ENCODE results near the gene CCDC60.

Gene CCDC60

GRCh38 chr12:119294211-119294610, 40.3 kb upstream of the CCDC60 start:
- Histone ChIP-seq H4K20me1 (ENCODE audit: insufficient read depth, low read length) (no peaks in the 10 kb centered on the region), H3K27ac (ENCODE audit: low read length) (no peak overlapping the region), H3K4me3 (ENCODE audit: low read length) (no peak overlapping the region), H3K9me2 (replicated peaks; ENCODE audit: insufficient read depth, low read length) (no peaks in the 10 kb centered on the region), H2AFZ (ENCODE audit: low read length) (no peak overlapping the region), H3F3A (ENCODE audit: insufficient read depth, low read length) (no peaks in the 10 kb centered on the region), H3K9ac (ENCODE audit: low read length) (no peak overlapping the region), H3K4me2 (ENCODE audit: low read depth, low read length) (no peak overlapping the region), H3K36me3 (replicated peaks; ENCODE audit: insufficient read depth, low read length) (no peaks in the 10 kb centered on the region), H3K4me1 (ENCODE audit: low read length) (no peaks in the 10 kb centered on the region), H3K9me3 (replicated peaks; ENCODE audit: insufficient read depth, low read length) (no peaks in the 10 kb centered on the region), H3K79me2 (ENCODE audit: low read length) (no peaks in the 10 kb centered on the region), H3K27me3 (replicated peaks; ENCODE audit: insufficient read depth, low read length) (no peaks in the 10 kb centered on the region)
- no peak for DNase-seq
- no peak for TF ChIP-seq EZH2phosphoT487 (IDR thresholded peaks at IDR 0.05; ENCODE audit: low read length)

GRCh38 chr12:119296535-119296934, 38.0 kb upstream of the CCDC60 start:
- H3K27ac ChIP-seq (ENCODE audit: low read length) = no peak overlapping the region
- DNase-seq = no peak
- H3F3A ChIP-seq (ENCODE audit: insufficient read depth, low read length) = no peaks in the 10 kb centered on the region
- H3K4me1 ChIP-seq (ENCODE audit: low read length) = no peaks in the 10 kb centered on the region
- no peak overlapping the region for H3K4me3 ChIP-seq (ENCODE audit: low read length)
- H3K9me3 ChIP-seq (replicated peaks; ENCODE audit: insufficient read depth, low read length) = no peaks in the 10 kb centered on the region
- H3K9me2 ChIP-seq (replicated peaks; ENCODE audit: insufficient read depth, low read length) = no peaks in the 10 kb centered on the region
- no peaks in the 10 kb centered on the region for H3K27me3 ChIP-seq (replicated peaks; ENCODE audit: insufficient read depth, low read length)
- H4K20me1 ChIP-seq (ENCODE audit: insufficient read depth, low read length) = no peaks in the 10 kb centered on the region
- H2AFZ ChIP-seq (ENCODE audit: low read length) = no peak overlapping the region
- no peak overlapping the region for H3K9ac ChIP-seq (ENCODE audit: low read length)
- no peak for TF ChIP-seq CTCF (IDR thresholded peaks at IDR 0.05; ENCODE audit: low read length)
- H3K79me2 ChIP-seq (ENCODE audit: low read length) = no peaks in the 10 kb centered on the region
- H3K36me3 ChIP-seq (replicated peaks; ENCODE audit: insufficient read depth, low read length) = no peaks in the 10 kb centered on the region
- no peak overlapping the region for H3K4me2 ChIP-seq (ENCODE audit: low read depth, low read length)

GRCh38 chr12:119299130-119299529, 35.4 kb upstream of the CCDC60 start:
- Histone ChIP-seq H3K4me2 (ENCODE audit: low read depth, low read length) (no peak overlapping the region), H3F3A (ENCODE audit: insufficient read depth, low read length) (no peaks in the 10 kb centered on the region), H3K79me2 (ENCODE audit: low read length) (no peaks in the 10 kb centered on the region), H3K9me3 (replicated peaks; ENCODE audit: insufficient read depth, low read length) (no peaks in the 10 kb centered on the region), H3K36me3 (replicated peaks; ENCODE audit: insufficient read depth, low read length) (no peaks in the 10 kb centered on the region), H3K4me1 (ENCODE audit: low read length) (no peaks in the 10 kb centered on the region), H3K27me3 (replicated peaks; ENCODE audit: insufficient read depth, low read length) (no peaks in the 10 kb centered on the region), H3K9ac (ENCODE audit: low read length) (no peak overlapping the region), H3K4me3 (ENCODE audit: low read length) (no peak overlapping the region), H3K9me2 (replicated peaks; ENCODE audit: insufficient read depth, low read length) (no peaks in the 10 kb centered on the region), H2AFZ (ENCODE audit: low read length) (no peak overlapping the region), H3K27ac (ENCODE audit: low read length) (no peak overlapping the region), H4K20me1 (ENCODE audit: insufficient read depth, low read length) (no peaks in the 10 kb centered on the region)
- TF ChIP-seq EZH2 (optimal IDR thresholded peaks at IDR 0.05; ENCODE audit: low read depth, low read length) (no peak), EZH2phosphoT487 (IDR thresholded peaks at IDR 0.05; ENCODE audit: low read length) (no peak), CTCF (IDR thresholded peaks at IDR 0.05; ENCODE audit: low read length) (no peak)
- no peak for DNase-seq

- H3K27me3 ChIP-seq (replicated peaks; ENCODE audit: insufficient read depth, low read length) = no peaks in the 10 kb centered on the region
- H4K20me1 ChIP-seq (ENCODE audit: insufficient read depth, low read length) = no peaks in the 10 kb centered on the region
- H3K27ac ChIP-seq (ENCODE audit: low read length) = no peak overlapping the region
- no peaks in the 10 kb centered on the region for H3K9me3 ChIP-seq (replicated peaks; ENCODE audit: insufficient read depth, low read length)
- no peak overlapping the region for H3K9ac ChIP-seq (ENCODE audit: low read length)
- H3K4me3 ChIP-seq (ENCODE audit: low read length) = no peak overlapping the region
- no peaks in the 10 kb centered on the region for H3K36me3 ChIP-seq (replicated peaks; ENCODE audit: insufficient read depth, low read length)
- no peak for TF ChIP-seq EZH2 (optimal IDR thresholded peaks at IDR 0.05; ENCODE audit: low read depth, low read length)
- TF ChIP-seq CTCF (IDR thresholded peaks at IDR 0.05; ENCODE audit: low read length) = no peak
- TF ChIP-seq EZH2phosphoT487 (IDR thresholded peaks at IDR 0.05; ENCODE audit: low read length) = no peak
- no peak overlapping the region for H3K4me2 ChIP-seq (ENCODE audit: low read depth, low read length)
- DNase-seq = no peak
- no peaks in the 10 kb centered on the region for H3F3A ChIP-seq (ENCODE audit: insufficient read depth, low read length)
- no peaks in the 10 kb centered on the region for H3K79me2 ChIP-seq (ENCODE audit: low read length)
- H3K9me2 ChIP-seq (replicated peaks; ENCODE audit: insufficient read depth, low read length) = no peaks in the 10 kb centered on the region
- H2AFZ ChIP-seq (ENCODE audit: low read length) = no peak overlapping the region
- no peaks in the 10 kb centered on the region for H3K4me1 ChIP-seq (ENCODE audit: low read length)
Observed at GRCh38 chr12:119301379-119301778, 33.1 kb upstream of the CCDC60 start.

Measured in MM.1S (cell line).